Keratinocyte (primary cell): ENCODE measurements around the gene FLNA. TPM values are rescaled to one million over a fixed set of nuclear protein-coding genes. Genes with fewer than 3 reads are reported as not detected.

Experiments used
- DNase-seq: peaks from one replicate; pipeline ENCODE4 v3.0.0-alpha.2; 2011; ENCODE audit warnings: low read depth, missing footprints, low spot score
- FAIRE-seq: peaks from 2 replicates; lab custom pipeline; 2011; peaks lifted over from hg19 to GRCh38; lab: Jason Lieb, UNC
- H2AFZ ChIP-seq: 2 replicates; pipeline ENCODE4 v1.6.0; 2012; ENCODE audit warnings: low read length, control low read depth, inconsistent platforms; ENCODE audit not compliant: control insufficient read depth
- H3K27ac ChIP-seq: 2 replicates; pipeline ENCODE4 v1.5.1; 2011; ENCODE audit warnings: low read length; ENCODE audit not compliant: control insufficient read depth, insufficient read depth
- H3K27me3 ChIP-seq: 3 replicates; pipeline ENCODE4 v1.6.0; 2011; ENCODE audit warnings: low read length; ENCODE audit not compliant: control insufficient read depth, insufficient read depth; ENCODE audit errors: extremely low read depth
- H3K36me3 ChIP-seq, 2 experiments: 2 replicates in 1 of 2; 3 replicates in 1 of 2; pipeline ENCODE4 v1.5.1; 2011; ENCODE audit warnings: low read length in 2 of 2, mild to moderate bottlenecking in 1 of 2; ENCODE audit not compliant: control insufficient read depth in 2 of 2, insufficient read depth in 2 of 2; ENCODE audit errors: extremely low read depth in 1 of 2
- H3K4me1 ChIP-seq: 3 replicates; pipeline ENCODE4 v1.5.1; 2011; ENCODE audit warnings: low read length; ENCODE audit not compliant: control insufficient read depth, insufficient read depth; ENCODE audit errors: extremely low read depth
- H3K4me2 ChIP-seq: 3 replicates; pipeline ENCODE4 v1.6.0; 2011; ENCODE audit warnings: low read depth, low read length; ENCODE audit not compliant: control insufficient read depth, insufficient read depth; ENCODE audit errors: extremely low read depth
- H3K4me3 ChIP-seq, 3 experiments: fragments of 200-600 bp in 1 of 3; sonication (generic) in 1 of 3; 2 replicates in 2 of 3; 3 replicates in 1 of 3; pipeline ENCODE4 v1.5.1; 2011 to 2016; ENCODE audit warnings: low read length in 3 of 3, mild to moderate bottlenecking in 3 of 3, control low read depth in 2 of 3, inconsistent platforms in 1 of 3, low read depth in 1 of 3, mixed read lengths in 1 of 3, mixed run types in 1 of 3, moderate library complexity in 1 of 3; ENCODE audit not compliant: control insufficient read depth in 2 of 3, insufficient read depth in 2 of 3; ENCODE audit errors: extremely low read depth in 1 of 3
- H3K79me2 ChIP-seq: 2 replicates; pipeline ENCODE4 v1.6.0; 2012; ENCODE audit warnings: low read length; ENCODE audit not compliant: control insufficient read depth, insufficient read depth
- H3K9ac ChIP-seq: 3 replicates; pipeline ENCODE4 v1.6.0; 2011; ENCODE audit warnings: low read length; ENCODE audit not compliant: control insufficient read depth, insufficient read depth; ENCODE audit errors: extremely low read depth
- H3K9me1 ChIP-seq: 3 replicates; pipeline ENCODE4 v1.6.0; 2011; ENCODE audit warnings: low read length; ENCODE audit not compliant: control insufficient read depth, insufficient read depth; ENCODE audit errors: extremely low read depth
- H3K9me3 ChIP-seq: 2 replicates; pipeline ENCODE4 v1.5.1; 2012; ENCODE audit warnings: low read depth, low read length; ENCODE audit not compliant: control insufficient read depth
- H4K20me1 ChIP-seq: 3 replicates; pipeline ENCODE4 v1.6.0; 2011; ENCODE audit warnings: low read length; ENCODE audit not compliant: control insufficient read depth, insufficient read depth; ENCODE audit errors: extremely low read depth
- EZH2 ChIP-seq: IDR thresholded peaks from one replicate; pipeline ENCODE4 v1.6.1; 2012; ENCODE audit warnings: inconsistent platforms, mild to moderate bottlenecking, low read length, moderate library complexity
- dilution Hi-C: fragments of 300-500 bp; cut with MboI; formaldehyde crosslinking; loops from one replicate; pipeline ENCODE4 v1.7.0; 2020; ENCODE audit warnings: low sequenced_read_pairs; ENCODE audit not compliant: extremely low pct_ligation_motif_present
- polyA plus RNA-seq, 5 experiments: library from polyadenylated mRNA; depleted of rRNA in 3 of 5; stranded (reverse) in 3 of 5; stranded (forward) in 1 of 5; unstranded in 1 of 5; fragments of >200 nt; gene quantifications; 1 replicate in 1 of 5; 2 replicates in 3 of 5; 3 replicates in 1 of 5; pipeline versions ENCODE4 v1.2.1 to v1.2.3, GENCODE V29; 2011 to 2012; ENCODE audit warnings: missing spikeins in 2 of 5, low read depth in 1 of 5, low replicate concordance in 1 of 5
- TF ChIP-seq, protein P1 (sequence below), 3 experiments: IDR thresholded peaks in 1 of 3; conservative IDR thresholded peaks in 1 of 3; optimal IDR thresholded peaks in 1 of 3; 2 replicates in 2 of 3; 3 replicates in 1 of 3; pipeline versions ENCODE3 to v1.5.1; 2011; ENCODE audit warnings: low read length in 3 of 3, mild to moderate bottlenecking in 3 of 3, moderate library complexity in 2 of 3, control low read depth in 1 of 3, inconsistent platforms in 1 of 3; ENCODE audit not compliant: insufficient read depth in 2 of 3; ENCODE audit errors: extremely low read depth in 1 of 3

Gene FLNA
- polyA plus RNA-seq, 1 donor (not counting 4 experiments of a cell fraction or from before 2014, with no cell fraction given): 245 TPM

DNA sequence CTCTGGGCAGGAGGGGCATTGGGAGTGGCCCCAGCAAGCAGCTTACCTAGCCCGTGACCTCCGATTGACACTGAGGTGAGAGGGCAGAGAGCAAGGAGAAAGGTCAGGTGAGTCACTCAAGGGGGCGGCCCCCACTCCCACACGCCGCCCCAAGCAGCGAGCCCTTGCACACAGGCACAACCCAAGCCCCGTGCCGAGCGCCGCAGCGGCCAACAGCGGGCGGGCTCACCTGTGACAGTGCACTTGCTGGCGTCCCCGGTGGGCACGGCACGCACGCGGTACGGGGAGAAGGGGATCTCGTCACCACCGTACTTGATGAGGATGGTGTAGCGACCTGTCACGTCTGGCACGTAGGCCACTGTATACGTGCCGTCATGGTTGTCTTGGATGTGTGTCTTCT is 17.2 kb downstream of the FLNA start:
- Histone ChIP-seq H3K9me3 (no peaks in the 10 kb centered on the region), H3K27me3 (no peaks in the 10 kb centered on the region), H3K36me3 (peaks cover 19 to 28% of the 10 kb centered on the region in 2 experiments), H3K79me2 (peaks cover 41% of the 10 kb centered on the region), H2AFZ (no peak overlapping the region), H3K9ac (no peak overlapping the region), H3K4me1 (no peaks in the 10 kb centered on the region), H3K27ac (no peak overlapping the region), H4K20me1 (peaks cover 41% of the 10 kb centered on the region), H3K4me2 (no peak overlapping the region), H3K9me1 (no peaks in the 10 kb centered on the region), H3K4me3 (no peak overlapping the region)
- FAIRE-seq (no peak), DNase-seq (no peak)
- dilution Hi-C loops: no loop called here
- TF ChIP-seq EZH2: no peak
- TF ChIP-seq, protein P1, sequence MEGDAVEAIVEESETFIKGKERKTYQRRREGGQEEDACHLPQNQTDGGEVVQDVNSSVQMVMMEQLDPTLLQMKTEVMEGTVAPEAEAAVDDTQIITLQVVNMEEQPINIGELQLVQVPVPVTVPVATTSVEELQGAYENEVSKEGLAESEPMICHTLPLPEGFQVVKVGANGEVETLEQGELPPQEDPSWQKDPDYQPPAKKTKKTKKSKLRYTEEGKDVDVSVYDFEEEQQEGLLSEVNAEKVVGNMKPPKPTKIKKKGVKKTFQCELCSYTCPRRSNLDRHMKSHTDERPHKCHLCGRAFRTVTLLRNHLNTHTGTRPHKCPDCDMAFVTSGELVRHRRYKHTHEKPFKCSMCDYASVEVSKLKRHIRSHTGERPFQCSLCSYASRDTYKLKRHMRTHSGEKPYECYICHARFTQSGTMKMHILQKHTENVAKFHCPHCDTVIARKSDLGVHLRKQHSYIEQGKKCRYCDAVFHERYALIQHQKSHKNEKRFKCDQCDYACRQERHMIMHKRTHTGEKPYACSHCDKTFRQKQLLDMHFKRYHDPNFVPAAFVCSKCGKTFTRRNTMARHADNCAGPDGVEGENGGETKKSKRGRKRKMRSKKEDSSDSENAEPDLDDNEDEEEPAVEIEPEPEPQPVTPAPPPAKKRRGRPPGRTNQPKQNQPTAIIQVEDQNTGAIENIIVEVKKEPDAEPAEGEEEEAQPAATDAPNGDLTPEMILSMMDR (optimal IDR thresholded peaks at IDR 0.05 in 1 of 3, IDR thresholded peaks at IDR 0.05 in 1 of 3, conservative IDR thresholded peaks at IDR 0.05 in 1 of 3; ENCODE audit: extremely low read depth in 1 of 3, insufficient read depth in 2 of 3, low read length in 3 of 3): no peak

DNA sequence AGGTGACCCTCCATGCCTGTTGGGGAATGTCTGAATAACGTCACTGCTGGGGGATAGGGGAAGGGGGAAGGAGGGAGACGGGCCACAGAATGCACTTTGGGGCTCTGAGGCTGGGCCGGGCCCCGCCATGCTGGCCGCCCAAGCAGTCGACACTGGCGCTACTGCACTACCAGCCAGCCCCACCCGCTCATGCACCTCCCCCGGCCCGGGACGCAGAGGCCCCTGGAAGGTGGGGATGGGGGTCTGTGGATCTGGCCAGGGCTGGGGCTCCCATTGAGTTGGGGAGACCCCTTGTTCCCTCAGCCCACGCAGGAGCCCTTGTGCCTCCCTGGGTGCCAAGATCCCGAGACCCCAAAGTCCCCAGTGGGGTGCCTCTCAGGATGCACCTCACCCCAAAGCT is 17.8 kb downstream of the FLNA start:
- Histone ChIP-seq H2AFZ (no peak overlapping the region), H3K27me3 (no peaks in the 10 kb centered on the region), H3K36me3 (peaks cover 22 to 28% of the 10 kb centered on the region in 2 experiments), H3K4me1 (no peaks in the 10 kb centered on the region), H3K9me1 (no peaks in the 10 kb centered on the region), H4K20me1 (peaks cover 39% of the 10 kb centered on the region), H3K27ac (no peak overlapping the region), H3K9ac (no peak overlapping the region), H3K79me2 (peaks cover 35% of the 10 kb centered on the region), H3K4me3 (no peak overlapping the region), H3K4me2 (no peak overlapping the region), H3K9me3 (no peaks in the 10 kb centered on the region)
- no peak for TF ChIP-seq EZH2
- TF ChIP-seq, protein P1 (optimal IDR thresholded peaks at IDR 0.05 in 1 of 3, IDR thresholded peaks at IDR 0.05 in 1 of 3, conservative IDR thresholded peaks at IDR 0.05 in 1 of 3; ENCODE audit: extremely low read depth in 1 of 3, insufficient read depth in 2 of 3, low read length in 3 of 3): no peak
- FAIRE-seq (no peak), DNase-seq (no peak)
- dilution Hi-C loops: no loop called here
